DLD1 (cell line): ENCODE data around the gene LMNTD2.
"Not testable (repeated sequence)": the region's sequence is repeated elsewhere in the genome, so short reads cannot be mapped to it uniquely, and the experiment has no call there.

Experiments used
- in situ Hi-C: cut with HindIII; loops from 2 replicates; pipeline ENCODE4 v1.10.0; 2017; ENCODE audit warnings: low sequenced_read_pairs

LMNTD2 gene

DNA sequence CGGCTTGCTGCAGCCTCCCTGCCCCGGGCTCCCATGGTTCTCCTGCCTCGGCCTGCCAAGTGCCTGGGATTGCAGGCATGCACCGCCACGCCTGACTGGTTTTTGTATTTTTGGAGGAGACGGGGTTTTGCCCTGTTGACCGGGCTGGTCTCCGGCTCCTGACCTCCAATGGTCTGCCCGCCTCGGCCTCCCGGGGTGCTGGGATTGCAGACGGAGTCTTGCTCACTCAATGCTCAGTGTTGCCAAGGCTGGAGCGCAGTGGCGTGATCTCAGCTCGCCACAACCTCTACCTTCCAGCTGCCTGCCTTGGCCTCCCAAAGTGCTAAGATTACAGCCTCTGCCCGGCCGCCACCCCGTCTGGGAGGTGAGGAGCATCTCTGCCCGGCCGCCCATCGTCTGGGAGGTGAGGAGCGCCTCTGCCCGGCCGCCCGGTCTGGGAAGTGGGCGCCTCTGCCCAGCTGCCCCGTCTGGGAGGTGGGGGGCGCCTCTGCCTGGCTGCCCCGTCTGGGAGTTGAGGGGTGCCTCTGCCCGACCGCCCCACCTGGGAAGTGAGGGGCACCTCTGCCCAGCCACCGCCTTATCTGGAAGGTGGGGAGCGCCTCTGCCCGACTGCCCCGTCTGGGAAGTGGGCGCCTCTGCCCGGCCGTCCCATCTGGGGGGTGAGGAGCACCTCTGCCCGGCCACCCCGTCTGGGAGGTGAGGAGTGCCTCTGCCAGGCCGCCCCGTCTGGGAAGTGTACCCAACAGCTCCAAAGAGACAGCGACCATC, 43.4 kb downstream of the LMNTD2 start:
- in situ Hi-C loops, result not testable (repeated sequence)

DNA sequence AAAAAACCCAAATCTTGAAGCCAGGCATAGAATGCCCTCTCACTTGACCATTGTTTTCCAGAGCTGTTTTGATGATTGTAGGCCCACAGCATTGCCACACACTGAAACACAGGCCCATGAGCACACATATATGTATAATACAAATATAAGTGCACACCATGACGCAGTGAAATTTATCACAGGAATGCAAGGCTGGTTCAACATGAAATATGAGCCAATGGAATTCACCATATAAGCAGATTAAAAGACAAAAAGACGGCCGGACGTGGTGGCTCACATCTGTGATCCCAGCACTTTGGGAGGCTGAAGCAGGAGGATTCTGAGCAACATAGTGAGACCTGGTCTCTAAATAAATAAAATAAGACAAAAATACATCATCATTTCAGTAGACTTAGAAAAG, 44.1 kb downstream of the LMNTD2 start:
- in situ Hi-C loops, result no loop called here

DNA sequence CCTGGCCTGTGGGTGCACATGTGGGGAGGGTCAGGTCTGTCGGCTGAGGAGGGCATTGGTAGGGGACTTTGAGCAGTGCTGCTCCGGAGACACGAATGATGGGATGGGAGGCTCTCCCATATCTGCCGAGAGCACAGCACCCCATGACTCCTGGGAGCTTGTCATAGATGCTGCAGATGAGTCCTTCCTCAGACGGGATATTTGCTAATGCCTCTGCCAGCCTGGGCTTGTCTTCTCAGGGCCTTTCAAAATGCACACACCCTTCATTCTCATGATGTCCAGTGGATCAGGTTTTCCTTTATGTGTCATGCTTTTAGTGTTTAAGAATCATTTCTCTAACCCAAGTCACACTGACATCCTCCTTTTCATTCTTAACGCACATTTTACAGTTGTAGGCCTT, 45.4 kb downstream of the LMNTD2 start:
- in situ Hi-C loops, result no loop called here

DNA sequence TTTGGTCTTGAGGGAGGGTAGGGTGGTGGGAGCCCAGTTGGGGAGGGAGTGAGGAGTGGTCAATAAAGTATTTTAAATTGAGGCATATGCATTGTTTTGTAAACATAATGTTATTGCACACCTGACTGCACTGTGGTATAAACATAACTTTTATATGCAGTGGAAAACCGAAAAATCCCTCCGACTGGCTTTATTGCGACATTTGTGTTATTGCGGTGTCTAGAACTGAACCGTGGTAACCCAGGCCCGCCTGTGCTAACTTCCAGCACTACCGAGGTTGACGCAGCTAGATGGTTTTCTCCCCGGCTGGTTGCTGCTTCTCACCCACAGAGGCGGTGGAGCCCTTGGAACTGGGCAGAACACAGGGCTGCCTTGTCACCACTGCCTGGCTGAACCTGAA, 45.9 kb downstream of the LMNTD2 start:
- in situ Hi-C loops, result no loop called here

DNA sequence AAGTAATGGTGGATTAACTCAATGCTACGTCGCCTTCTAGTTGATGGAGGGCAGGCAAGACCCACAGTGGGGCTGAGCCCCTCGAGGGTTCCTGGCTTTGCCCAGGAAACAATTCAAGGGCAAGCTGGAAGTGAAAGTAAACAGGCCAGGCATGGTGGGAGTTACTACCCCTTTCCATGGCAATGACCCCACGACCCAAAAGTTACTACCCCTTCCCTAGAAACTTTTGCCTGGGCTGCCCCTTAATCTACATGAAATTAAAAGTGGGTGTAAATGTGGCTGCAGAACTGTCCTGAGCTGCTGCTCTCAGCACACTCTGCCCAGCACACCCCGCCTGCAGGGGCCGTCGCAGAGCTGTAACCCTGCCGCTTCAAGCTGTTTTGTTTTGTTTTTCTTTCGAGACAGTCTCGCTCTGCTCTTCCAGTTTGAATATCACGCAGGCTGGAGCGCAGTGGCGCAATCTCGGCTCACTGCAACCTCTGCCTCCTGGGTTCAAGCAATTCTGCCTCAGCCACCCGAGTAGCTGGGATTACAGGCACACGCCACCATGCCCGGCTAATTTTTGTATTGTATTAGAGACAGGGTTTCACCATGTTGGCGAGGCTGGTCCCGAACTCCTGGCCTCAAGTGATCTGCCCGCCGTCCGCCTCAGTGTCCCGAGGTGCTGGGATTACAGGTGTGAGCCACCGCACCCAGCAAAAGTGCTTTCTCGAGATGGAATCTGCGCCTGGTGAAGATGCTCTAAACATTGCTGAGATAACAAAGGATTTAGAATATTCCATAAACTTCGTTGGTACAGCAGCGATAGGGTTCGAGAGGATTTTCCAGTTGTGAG, 47.6 kb downstream of the LMNTD2 start:
- in situ Hi-C loops, result no loop called here

DNA sequence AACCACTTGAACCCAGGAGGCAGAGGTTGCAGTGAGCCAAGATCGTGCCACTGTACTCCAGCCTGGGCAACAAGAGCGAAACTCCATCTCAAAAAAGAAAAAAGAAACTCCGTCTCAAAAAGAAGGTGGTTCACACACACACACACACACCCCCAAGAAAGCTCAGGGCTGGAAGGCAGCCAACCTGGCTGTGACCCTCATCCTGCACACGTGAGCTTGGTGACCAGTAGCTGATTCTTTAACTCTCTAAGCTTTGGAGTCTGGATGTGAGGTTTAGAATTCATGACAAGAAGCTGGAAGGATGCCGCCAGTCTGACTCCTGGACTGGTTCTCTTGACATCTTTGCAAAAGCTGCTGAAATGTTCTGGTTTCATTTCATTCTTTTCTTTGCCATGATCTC, 51.6 kb downstream of the LMNTD2 start:
- in situ Hi-C loops, result no loop called here

DNA sequence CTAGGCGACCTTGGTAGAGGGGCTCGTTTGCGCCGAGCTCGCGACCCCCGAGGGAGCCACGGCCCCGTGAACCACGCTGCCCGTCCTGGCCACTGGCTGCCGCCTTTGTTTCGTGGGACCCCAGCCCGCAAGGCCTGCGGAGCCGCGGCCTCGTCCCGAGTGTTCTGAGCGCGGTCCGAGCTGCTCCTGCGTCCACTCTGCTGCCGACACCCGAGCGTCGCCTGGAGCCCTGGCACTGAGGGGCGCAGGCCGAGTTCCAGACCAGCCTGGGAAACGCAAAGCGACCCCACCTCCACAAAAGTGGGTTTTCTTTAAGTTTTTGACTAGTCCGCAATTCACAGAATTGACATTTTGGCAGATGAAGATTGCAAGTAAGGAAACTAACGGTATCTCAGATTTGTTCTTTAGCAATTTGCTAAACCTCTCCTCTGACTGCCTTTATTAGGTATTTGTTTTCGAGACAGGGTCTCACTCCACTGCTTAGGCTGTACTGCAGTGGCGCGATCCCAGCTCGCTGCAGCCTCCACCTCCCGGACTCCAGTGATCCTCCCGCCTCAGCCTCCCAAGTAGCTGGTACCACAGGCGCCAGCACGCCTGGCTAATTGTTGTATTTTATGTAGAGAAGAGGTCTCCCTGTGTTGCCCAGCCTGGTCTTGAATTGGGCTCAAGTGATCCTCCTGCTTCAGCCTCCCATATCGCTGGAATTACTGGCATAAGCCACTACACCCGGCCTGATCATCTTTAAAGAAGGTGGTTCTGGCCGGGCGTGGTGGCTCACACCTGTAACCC, 52.6 kb downstream of the LMNTD2 start:
- in situ Hi-C loops, result no loop called here

DNA sequence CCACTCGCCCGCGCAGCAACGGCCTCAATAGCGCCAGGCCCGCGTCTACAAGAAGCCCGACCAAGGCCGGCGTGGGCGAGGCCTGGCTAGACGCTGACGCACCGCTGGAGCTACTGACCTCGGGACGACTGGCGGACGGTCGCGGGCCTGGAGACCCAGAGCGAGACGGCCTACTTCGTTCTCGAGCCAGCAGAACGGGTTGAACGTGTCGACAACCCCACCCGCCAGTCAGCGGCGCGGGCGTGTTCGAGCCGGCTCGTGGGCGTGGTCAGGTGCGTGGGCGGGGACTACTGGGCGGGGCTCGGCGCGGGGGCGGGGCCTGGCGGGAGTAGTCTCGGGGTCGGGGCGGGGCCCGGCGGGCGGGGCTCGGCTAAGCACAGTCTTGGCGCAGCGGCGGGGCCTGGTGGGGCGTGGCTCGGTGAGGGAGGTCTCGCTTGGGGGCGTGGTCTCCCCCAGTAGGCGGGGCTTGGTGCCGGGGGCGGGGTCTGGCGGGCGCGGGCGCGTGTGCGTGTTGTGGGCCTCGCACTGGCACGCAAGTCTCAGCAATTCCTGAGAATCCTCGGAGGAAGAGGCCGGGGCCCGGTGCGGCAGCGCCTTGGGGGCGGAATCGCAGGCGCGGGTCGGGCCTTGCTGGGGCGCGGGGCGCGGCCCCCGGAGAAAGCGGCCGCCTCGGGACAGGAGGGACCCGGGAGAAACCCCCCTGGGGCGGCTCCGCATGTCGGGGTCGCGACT, 53.4 kb downstream of the LMNTD2 start, which contains the start of gene RNH1:
RNH1 (minus strand) TSS at position 248 of the 732 bp plus-strand sequence. CDS start 5,080 bp downstream, outside the sequence.
- in situ Hi-C loops, result no loop called here

DNA sequence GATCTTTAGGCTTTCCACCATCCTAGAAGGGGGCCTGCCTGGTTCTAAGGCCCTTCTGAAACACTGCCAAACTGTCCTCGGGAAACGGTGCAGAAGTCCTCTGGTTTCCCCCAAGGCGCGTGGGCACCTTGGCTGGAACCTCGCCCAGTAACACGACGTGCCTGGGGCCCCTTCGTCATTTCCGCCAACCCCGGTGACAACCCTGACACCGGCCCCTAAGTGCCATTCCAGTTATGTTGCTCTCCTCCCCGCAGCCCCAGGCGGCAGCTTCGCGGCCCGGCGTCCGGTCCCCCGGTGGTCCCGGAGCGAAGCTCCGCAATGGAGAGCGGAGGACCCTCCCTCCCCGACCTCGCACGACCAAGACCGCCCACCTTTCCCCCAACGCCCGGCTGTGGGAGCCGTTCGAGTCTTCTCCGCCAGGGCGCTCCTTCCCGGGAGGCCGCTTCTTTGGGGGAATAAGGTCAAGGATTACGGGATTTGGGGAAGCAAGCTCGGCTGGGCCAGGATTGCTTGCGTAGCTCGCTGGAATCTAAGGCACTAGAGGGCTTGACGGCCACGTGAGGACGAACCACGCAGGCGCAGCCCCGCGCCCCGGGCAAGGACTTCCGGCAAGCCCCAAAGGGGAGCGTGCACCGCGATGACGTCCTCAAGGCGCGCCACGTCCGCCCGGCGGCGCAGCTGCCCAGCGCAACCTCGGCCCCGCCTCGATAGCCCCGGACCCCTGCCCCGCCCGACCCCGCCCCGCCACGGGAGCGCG, 54.1 kb downstream of the LMNTD2 start:
- in situ Hi-C loops, result no loop called here

DNA sequence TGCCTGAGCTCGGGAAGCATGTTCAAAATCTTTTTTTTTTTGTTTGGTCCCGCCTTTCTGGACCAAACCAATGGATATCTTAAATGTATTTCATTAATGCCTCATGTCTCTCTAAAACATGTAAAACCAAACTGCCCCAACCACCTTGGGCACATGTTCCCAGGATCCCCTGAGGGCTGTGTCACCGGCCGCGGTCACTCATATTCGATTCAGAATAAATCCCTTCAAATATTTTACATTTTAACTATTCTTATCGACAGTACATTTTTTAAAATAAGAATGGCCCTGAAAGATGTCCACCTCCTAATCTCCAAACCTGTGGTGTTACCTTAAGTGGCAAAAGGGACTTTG, 55.6 kb downstream of the LMNTD2 start:
- in situ Hi-C loops, result no loop called here
